GM12878 (cell line): ENCODE data around the gene FFAR2. TPM values are rescaled to one million over a fixed set of nuclear protein-coding genes. Genes with fewer than 3 reads are reported as not detected.

Experiments used
- ATAC-seq: fragments of 200-7000 bp; cut with Tn5 transposase; 3 replicates; pipeline ENCODE4 v1.9.1; 2020; ENCODE audit warnings: mild to moderate bottlenecking, moderate library complexity
- BruUV-seq: library from RNA; stranded (reverse); fragments of 400-500 nt; replicated peaks from 2 replicates; lab custom pipeline; 2021; lab: Mats Ljungman, UMichigan
- CTCF ChIA-PET: fragments of 300-600 bp; sonication (Branson Sonifier 250); formaldehyde crosslinking; extraction: SDS; loops from one replicate; lab custom pipeline; 2021; ENCODE audit warnings: inconsistent platforms; lab: Yijun Ruan, JAX
- POLR2A ChIA-PET: fragments of 350-600 bp; formaldehyde crosslinking; extraction: SDS; loops from one replicate; lab custom pipeline; 2021; ENCODE audit warnings: inconsistent platforms; lab: Charles Lee
- RAD21 ChIA-PET: fragments of 300-600 bp; sonication (Branson Sonifier 250); formaldehyde crosslinking; loops from one replicate; lab custom pipeline; 2023; ENCODE audit warnings: antibody characterized with exemption; ENCODE audit not compliant: unreplicated experiment; lab: Charles Lee
- SMC1A ChIA-PET: fragments of 300-600 bp; sonication (Branson Sonifier 250); formaldehyde crosslinking; loops from one replicate; lab custom pipeline; 2023; ENCODE audit not compliant: unreplicated experiment, uncharacterized antibody; lab: Charles Lee
- DNase-seq: peaks from one replicate; pipeline ENCODE4 v3.0.0-alpha.2; 2011; ENCODE audit warnings: low read depth, low spot score
- FAIRE-seq: peaks from 3 replicates; lab custom pipeline; 2011; peaks lifted over from hg19 to GRCh38; lab: Jason Lieb, UNC
- H2AFZ ChIP-seq: 2 replicates; pipeline ENCODE4 v1.6.0; 2011; ENCODE audit warnings: low read depth, low read length, control low read depth; ENCODE audit not compliant: control insufficient read depth
- H3K27ac ChIP-seq: 2 replicates; pipeline ENCODE4 v1.5.1; 2011; ENCODE audit warnings: control low read depth; ENCODE audit not compliant: control insufficient read depth, insufficient read depth
- H3K27me3 ChIP-seq, 2 experiments: replicated peaks in 1 of 2; 2 replicates each; pipeline versions ENCODE4 v1.6.0 to v1.6.1; 2011; ENCODE audit warnings: low read length in 1 of 2; ENCODE audit not compliant: control insufficient read depth in 2 of 2, insufficient read depth in 2 of 2
- H3K36me3 ChIP-seq, 2 experiments: 2 replicates each; pipeline ENCODE4 v1.5.1; 2011; ENCODE audit warnings: low read length in 1 of 2; ENCODE audit not compliant: control insufficient read depth in 2 of 2, insufficient read depth in 2 of 2
- H3K4me1 ChIP-seq: 2 replicates; pipeline ENCODE4 v1.6.1; 2011; ENCODE audit warnings: mild to moderate bottlenecking, low read length, moderate library complexity, mixed read lengths; ENCODE audit not compliant: control insufficient read depth, insufficient read depth
- H3K4me2 ChIP-seq: 2 replicates; pipeline ENCODE4 v1.6.0; 2011; ENCODE audit warnings: control low read depth; ENCODE audit not compliant: control insufficient read depth, insufficient read depth
- H3K4me3 ChIP-seq: fragments of 200-600 bp; sonication (generic); 2 replicates; pipeline ENCODE4 v1.5.1; 2016
- H3K79me2 ChIP-seq: 2 replicates; pipeline ENCODE4 v1.6.0; 2011; ENCODE audit warnings: low read length; ENCODE audit not compliant: control insufficient read depth, insufficient read depth
- H3K9ac ChIP-seq: 2 replicates; pipeline ENCODE4 v1.8.0; 2011; ENCODE audit warnings: low read length, control low read depth, mixed read lengths; ENCODE audit not compliant: control insufficient read depth, insufficient read depth
- H3K9me3 ChIP-seq: replicated peaks from 3 replicates; pipeline ENCODE4 v1.5.1; 2011; ENCODE audit warnings: mild to moderate bottlenecking, low read length; ENCODE audit not compliant: control insufficient read depth, insufficient read depth
- H4K20me1 ChIP-seq: 2 replicates; pipeline ENCODE4 v1.6.0; 2011; ENCODE audit not compliant: control insufficient read depth, insufficient read depth
- IKZF2 ChIP-seq, 2 experiments: fragments of 450-650 bp; IDR thresholded peaks; 2 replicates each; pipeline ENCODE4 v1.6.1; 2017; ENCODE audit warnings: mild to moderate bottlenecking in 2 of 2, moderate library complexity in 2 of 2
- PKNOX1 ChIP-seq: fragments of 450-650 bp; IDR thresholded peaks from 2 replicates; pipeline ENCODE4 v1.6.1; 2016; ENCODE audit warnings: mild to moderate bottlenecking
- SUPT20H ChIP-seq: IDR thresholded peaks from 2 replicates; pipeline ENCODE4 v1.6.1; 2011; ENCODE audit warnings: low read depth, mild to moderate bottlenecking, low read length, moderate library complexity, borderline replicate concordance; ENCODE audit not compliant: control insufficient read depth
- WGBS: methylation state at CpG from one replicate; pipeline ENCODE4 v1.1.6; 2016; ENCODE audit warnings: low lambda C conversion rate; ENCODE audit not compliant: insufficient replicate concordance, insufficient coverage; ENCODE audit errors: missing lambda C conversion rate; 5-methylcytosine and 5-hydroxymethylcytosine counted together
- in situ Hi-C: fragments of 300-500 bp; cut with MboI; formaldehyde crosslinking; loops from 9 replicates; pipeline ENCODE4 v1.14.3; 2018; ENCODE audit warnings: mixed read lengths
- intact Hi-C: fragments of 100-400 bp; cut with micrococcal nuclease; formaldehyde crosslinking; loops from one replicate; pipeline ENCODE4 v1.14.2; 2022; ENCODE audit not compliant: unreplicated experiment
- polyA plus RNA-seq, 11 experiments: library from polyadenylated mRNA; depleted of rRNA in 4 of 11; unstranded in 6 of 11; stranded (reverse) in 5 of 11; fragments of >200 nt; fragmentation: Nextera tagmentation in 4 of 11; fragmentation: Illumina TruSeq in 1 of 11; extraction: Ambion mirVana in 4 of 11; extraction: Trizol in 1 of 11; gene quantifications; 1 replicate in 1 of 11; 2 replicates in 10 of 11; pipeline versions ENCODE4 v1.2.1 to v1.2.3, GENCODE V29; 2011 to 2016; ENCODE audit warnings: inconsistent platforms in 2 of 11, missing spikeins in 2 of 11, low read depth in 1 of 11
- total RNA-seq, 4 experiments: library from RNA; depleted of rRNA in 3 of 4; stranded (reverse); fragments of >200 nt in 3 of 4; fragmentation: Illumina TruSeq in 1 of 4; extraction: Trizol in 1 of 4; gene quantifications; 2 replicates each; pipeline versions ENCODE4 v1.2.1 to v1.2.3, GENCODE V29; 2013 to 2021

FFAR2 gene
- total and polyA plus RNA-seq, 10 of the 15 experiments (the other 5 are each of a cell fraction or from before 2014, with no cell fraction given), result 0.05 to 4.0 (median 2.1) TPM

GRCh38 chr19:35430409-35431144, 17.5 kb upstream of the FFAR2 start:
- no TSS peak for BruUV-seq
- FAIRE-seq, result no peak
- POLR2A ChIA-PET, result interaction anchor here (0.5 to 1.0 kb wide), 2 partner anchors 12 to 30 kb away, joined by 3 to 5 read pairs; no protein-coding TSS in a partner anchor
- Histone ChIP-seq H3K79me2 (no peaks in the 10 kb centered on the region), H4K20me1 (no peaks in the 10 kb centered on the region), H3K27ac (no peak overlapping the region), H3K4me2 (no peak overlapping the region), H3K9ac (no peak overlapping the region), H3K4me1 (peaks cover 3% of the 10 kb centered on the region; the same call in 1 of the 2 replicates), H3K27me3 (no peaks in the 10 kb centered on the region), H3K9me3 (peaks cover 5% of the 10 kb centered on the region; the same call in 2 of the 3 replicates), H2AFZ (no peak overlapping the region), H3K4me3 (0 out of 2 replicates have a peak overlapping the region, but pooled peaks have one; percentile 29), H3K36me3 (no peaks in the 10 kb centered on the region)
- no peak for ATAC-seq
- DNase-seq, result no peak
- WGBS, result 79% methylated on average over 5 of the region's 5 CpGs
- SMC1A ChIA-PET, result interaction anchor here (0.6 to 1.4 kb wide), 6 partner anchors 10 to 311 kb away, joined by 3 to 6 read pairs (median 3); partner anchors contain the start of gene IGFLR1
- TF ChIP-seq PKNOX1 (peak; percentile 42; the same call in 1 of the 2 replicates), IKZF2 (IDR thresholded peaks at IDR 0.05) (0 out of 4 replicates have a peak, but pooled peaks of 1 of the 2 experiments have one; percentile 12), SUPT20H (no peak)
- CTCF ChIA-PET, result interaction anchor here (1.0 to 1.9 kb wide), 3 partner anchors 14 to 33 kb away, joined by 3 to 5 read pairs (median 3); no protein-coding TSS in a partner anchor
- in situ Hi-C loops (no loop called here), intact Hi-C loops (no loop called here)
- RAD21 ChIA-PET, result interaction anchor here (1.1 kb wide), 1 partner anchor 10 kb away, joined by 4 read pairs; no protein-coding TSS in a partner anchor
